ENCODE measurements around the gene YBX1.
"Not testable (repeated sequence)": the region's sequence is repeated elsewhere in the genome, so short reads cannot be mapped to it uniquely, and the experiment has no call there.

- TF ChIP-seq, protein P1, sequence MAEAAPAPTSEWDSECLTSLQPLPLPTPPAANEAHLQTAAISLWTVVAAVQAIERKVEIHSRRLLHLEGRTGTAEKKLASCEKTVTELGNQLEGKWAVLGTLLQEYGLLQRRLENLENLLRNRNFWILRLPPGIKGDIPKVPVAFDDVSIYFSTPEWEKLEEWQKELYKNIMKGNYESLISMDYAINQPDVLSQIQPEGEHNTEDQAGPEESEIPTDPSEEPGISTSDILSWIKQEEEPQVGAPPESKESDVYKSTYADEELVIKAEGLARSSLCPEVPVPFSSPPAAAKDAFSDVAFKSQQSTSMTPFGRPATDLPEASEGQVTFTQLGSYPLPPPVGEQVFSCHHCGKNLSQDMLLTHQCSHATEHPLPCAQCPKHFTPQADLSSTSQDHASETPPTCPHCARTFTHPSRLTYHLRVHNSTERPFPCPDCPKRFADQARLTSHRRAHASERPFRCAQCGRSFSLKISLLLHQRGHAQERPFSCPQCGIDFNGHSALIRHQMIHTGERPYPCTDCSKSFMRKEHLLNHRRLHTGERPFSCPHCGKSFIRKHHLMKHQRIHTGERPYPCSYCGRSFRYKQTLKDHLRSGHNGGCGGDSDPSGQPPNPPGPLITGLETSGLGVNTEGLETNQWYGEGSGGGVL (tag by site-specific recombination; IDR thresholded peaks at IDR 0.05) = not testable (repeated sequence)
- TF ChIP-seq ZBTB48 (tag by site-specific recombination; IDR thresholded peaks at IDR 0.05); ZNF518A (tag by site-specific recombination; conservative IDR thresholded peaks at IDR 0.05; ENCODE audit: low read depth); ZNF121 (tag by site-specific recombination; IDR thresholded peaks at IDR 0.05); ZNF10 (tag by site-specific recombination; IDR thresholded peaks at IDR 0.05); ZBTB21 (tag by site-specific recombination; IDR thresholded peaks at IDR 0.05); ZNF24 (tag by site-specific recombination; IDR thresholded peaks at IDR 0.05); YY1 (tag by site-specific recombination; IDR thresholded peaks at IDR 0.05); MYNN (tag by site-specific recombination; IDR thresholded peaks at IDR 0.05; ENCODE audit: borderline replicate concordance); ZNF677 (tag by site-specific recombination; IDR thresholded peaks at IDR 0.05); ZFP69B (tag by site-specific recombination; IDR thresholded peaks at IDR 0.05): not testable (repeated sequence)
- TF ChIP-seq, protein P2, sequence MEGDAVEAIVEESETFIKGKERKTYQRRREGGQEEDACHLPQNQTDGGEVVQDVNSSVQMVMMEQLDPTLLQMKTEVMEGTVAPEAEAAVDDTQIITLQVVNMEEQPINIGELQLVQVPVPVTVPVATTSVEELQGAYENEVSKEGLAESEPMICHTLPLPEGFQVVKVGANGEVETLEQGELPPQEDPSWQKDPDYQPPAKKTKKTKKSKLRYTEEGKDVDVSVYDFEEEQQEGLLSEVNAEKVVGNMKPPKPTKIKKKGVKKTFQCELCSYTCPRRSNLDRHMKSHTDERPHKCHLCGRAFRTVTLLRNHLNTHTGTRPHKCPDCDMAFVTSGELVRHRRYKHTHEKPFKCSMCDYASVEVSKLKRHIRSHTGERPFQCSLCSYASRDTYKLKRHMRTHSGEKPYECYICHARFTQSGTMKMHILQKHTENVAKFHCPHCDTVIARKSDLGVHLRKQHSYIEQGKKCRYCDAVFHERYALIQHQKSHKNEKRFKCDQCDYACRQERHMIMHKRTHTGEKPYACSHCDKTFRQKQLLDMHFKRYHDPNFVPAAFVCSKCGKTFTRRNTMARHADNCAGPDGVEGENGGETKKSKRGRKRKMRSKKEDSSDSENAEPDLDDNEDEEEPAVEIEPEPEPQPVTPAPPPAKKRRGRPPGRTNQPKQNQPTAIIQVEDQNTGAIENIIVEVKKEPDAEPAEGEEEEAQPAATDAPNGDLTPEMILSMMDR (tag by site-specific recombination; IDR thresholded peaks at IDR 0.05) = not testable (repeated sequence)
- TF ChIP-seq, protein P3, sequence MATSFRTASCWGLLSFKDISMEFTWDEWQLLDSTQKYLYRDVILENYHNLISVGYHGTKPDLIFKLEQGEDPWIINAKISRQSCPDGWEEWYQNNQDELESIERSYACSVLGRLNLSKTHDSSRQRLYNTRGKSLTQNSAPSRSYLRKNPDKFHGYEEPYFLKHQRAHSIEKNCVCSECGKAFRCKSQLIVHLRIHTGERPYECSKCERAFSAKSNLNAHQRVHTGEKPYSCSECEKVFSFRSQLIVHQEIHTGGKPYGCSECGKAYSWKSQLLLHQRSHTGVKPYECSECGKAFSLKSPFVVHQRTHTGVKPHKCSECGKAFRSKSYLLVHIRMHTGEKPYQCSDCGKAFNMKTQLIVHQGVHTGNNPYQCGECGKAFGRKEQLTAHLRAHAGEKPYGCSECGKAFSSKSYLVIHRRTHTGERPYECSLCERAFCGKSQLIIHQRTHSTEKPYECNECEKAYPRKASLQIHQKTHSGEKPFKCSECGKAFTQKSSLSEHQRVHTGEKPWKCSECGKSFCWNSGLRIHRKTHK (tag by site-specific recombination; IDR thresholded peaks at IDR 0.05) = not testable (repeated sequence)
Measured at GRCh38 chr1:42682484-42682738, 193 bp downstream of the YBX1 start.

All from HEK293 (cell line).